GM12878 (cell line): ENCODE results near the gene CDC42EP3. TPM values are rescaled to one million over a fixed set of nuclear protein-coding genes. Genes with fewer than 3 reads are reported as not detected.
A peak's percentile ranks its signal among the peaks of the same experiment; 100 is the strongest.

Source experiments
- ATAC-seq: fragments of 200-7000 bp; cut with Tn5 transposase; 3 replicates; pipeline ENCODE4 v1.9.1; 2020; ENCODE audit warnings: mild to moderate bottlenecking, moderate library complexity
- BruUV-seq: library from RNA; stranded (reverse); fragments of 400-500 nt; replicated peaks from 2 replicates; lab custom pipeline; 2021; lab: Mats Ljungman, UMichigan
- CTCF ChIA-PET: fragments of 300-600 bp; sonication (Branson Sonifier 250); formaldehyde crosslinking; extraction: SDS; loops from one replicate; lab custom pipeline; 2021; ENCODE audit warnings: inconsistent platforms; lab: Yijun Ruan, JAX
- POLR2A ChIA-PET: fragments of 350-600 bp; formaldehyde crosslinking; extraction: SDS; loops from one replicate; lab custom pipeline; 2021; ENCODE audit warnings: inconsistent platforms; lab: Charles Lee
- RAD21 ChIA-PET: fragments of 300-600 bp; sonication (Branson Sonifier 250); formaldehyde crosslinking; loops from one replicate; lab custom pipeline; 2023; ENCODE audit warnings: antibody characterized with exemption; ENCODE audit not compliant: unreplicated experiment; lab: Charles Lee
- SMC1A ChIA-PET: fragments of 300-600 bp; sonication (Branson Sonifier 250); formaldehyde crosslinking; loops from one replicate; lab custom pipeline; 2023; ENCODE audit not compliant: unreplicated experiment, uncharacterized antibody; lab: Charles Lee
- DNase-seq: peaks from one replicate; pipeline ENCODE4 v3.0.0-alpha.2; 2011; ENCODE audit warnings: low read depth, low spot score
- FAIRE-seq: peaks from 3 replicates; lab custom pipeline; 2011; peaks lifted over from hg19 to GRCh38; lab: Jason Lieb, UNC
- H2AFZ ChIP-seq: 2 replicates; pipeline ENCODE4 v1.6.0; 2011; ENCODE audit warnings: low read depth, low read length, control low read depth; ENCODE audit not compliant: control insufficient read depth
- H3K27ac ChIP-seq: 2 replicates; pipeline ENCODE4 v1.5.1; 2011; ENCODE audit warnings: control low read depth; ENCODE audit not compliant: control insufficient read depth, insufficient read depth
- H3K27me3 ChIP-seq, 2 experiments: replicated peaks in 1 of 2; 2 replicates each; pipeline versions ENCODE4 v1.6.0 to v1.6.1; 2011; ENCODE audit warnings: low read length in 1 of 2; ENCODE audit not compliant: control insufficient read depth in 2 of 2, insufficient read depth in 2 of 2
- H3K36me3 ChIP-seq, 2 experiments: 2 replicates each; pipeline ENCODE4 v1.5.1; 2011; ENCODE audit warnings: low read length in 1 of 2; ENCODE audit not compliant: control insufficient read depth in 2 of 2, insufficient read depth in 2 of 2
- H3K4me1 ChIP-seq: 2 replicates; pipeline ENCODE4 v1.6.1; 2011; ENCODE audit warnings: mild to moderate bottlenecking, low read length, moderate library complexity, mixed read lengths; ENCODE audit not compliant: control insufficient read depth, insufficient read depth
- H3K4me2 ChIP-seq: 2 replicates; pipeline ENCODE4 v1.6.0; 2011; ENCODE audit warnings: control low read depth; ENCODE audit not compliant: control insufficient read depth, insufficient read depth
- H3K4me3 ChIP-seq: fragments of 200-600 bp; sonication (generic); 2 replicates; pipeline ENCODE4 v1.5.1; 2016
- H3K79me2 ChIP-seq: 2 replicates; pipeline ENCODE4 v1.6.0; 2011; ENCODE audit warnings: low read length; ENCODE audit not compliant: control insufficient read depth, insufficient read depth
- H3K9ac ChIP-seq: 2 replicates; pipeline ENCODE4 v1.8.0; 2011; ENCODE audit warnings: low read length, control low read depth, mixed read lengths; ENCODE audit not compliant: control insufficient read depth, insufficient read depth
- H3K9me3 ChIP-seq: replicated peaks from 3 replicates; pipeline ENCODE4 v1.5.1; 2011; ENCODE audit warnings: mild to moderate bottlenecking, low read length; ENCODE audit not compliant: control insufficient read depth, insufficient read depth
- H4K20me1 ChIP-seq: 2 replicates; pipeline ENCODE4 v1.6.0; 2011; ENCODE audit not compliant: control insufficient read depth, insufficient read depth
- BACH1 ChIP-seq: fragments of 450-650 bp; IDR thresholded peaks from 2 replicates; pipeline ENCODE4 v1.6.1; 2017; ENCODE audit warnings: mild to moderate bottlenecking, borderline replicate concordance
- BCL11A ChIP-seq: IDR thresholded peaks from 2 replicates; pipeline ENCODE4 v1.6.1; 2011; ENCODE audit warnings: low read depth, low read length
- BHLHE40 ChIP-seq, 2 experiments: fragments of 450-650 bp in 1 of 2; IDR thresholded peaks; 2 replicates each; pipeline ENCODE4 v1.6.1; 2011 to 2017; ENCODE audit warnings: low read depth in 2 of 2, borderline replicate concordance in 1 of 2, improper control_type of control experiment in 1 of 2, low read length in 1 of 2, mild to moderate bottlenecking in 1 of 2
- BMI1 ChIP-seq: fragments of 450-650 bp; IDR thresholded peaks from 2 replicates; pipeline ENCODE4 v1.6.1; 2016; ENCODE audit warnings: mild to moderate bottlenecking, moderate library complexity, borderline replicate concordance
- CHD2 ChIP-seq: IDR thresholded peaks from 2 replicates; pipeline ENCODE4 v1.6.1; 2011; ENCODE audit warnings: low read depth, low read length, improper control_type of control experiment, borderline replicate concordance
- CHD4 ChIP-seq: fragments of 200-600 bp; sonication (generic); IDR thresholded peaks from 2 replicates; pipeline ENCODE4 v1.6.1; 2016; ENCODE audit warnings: mild to moderate bottlenecking
- CREB1 ChIP-seq: IDR thresholded peaks from 2 replicates; pipeline ENCODE4 v1.6.1; 2012; ENCODE audit warnings: low read depth, mild to moderate bottlenecking, inconsistent platforms
- EED ChIP-seq: sonication (generic); IDR thresholded peaks from 2 replicates; pipeline ENCODE4 v1.6.1; 2016; ENCODE audit warnings: antibody characterized with exemption, low read depth
- FOXM1 ChIP-seq: IDR thresholded peaks from 2 replicates; pipeline ENCODE4 v1.6.1; 2012; ENCODE audit warnings: low read depth, mild to moderate bottlenecking, inconsistent platforms, low read length, moderate library complexity
- MEF2B ChIP-seq: fragments of 450-650 bp; IDR thresholded peaks from 2 replicates; pipeline ENCODE4 v1.6.1; 2018; ENCODE audit warnings: mild to moderate bottlenecking, moderate library complexity; ENCODE audit not compliant: partially characterized antibody, poor library complexity, severe bottlenecking
- RFX5 ChIP-seq: IDR thresholded peaks from 2 replicates; pipeline ENCODE4 v1.6.1; 2011; ENCODE audit warnings: low read depth, low read length, improper control_type of control experiment
- SIN3A ChIP-seq: IDR thresholded peaks from 2 replicates; pipeline ENCODE4 v1.6.1; 2012; ENCODE audit warnings: low read depth, low read length, improper control_type of control experiment
- SPI1 ChIP-seq: IDR thresholded peaks from 2 replicates; pipeline ENCODE4 v1.6.1; 2011; ENCODE audit warnings: low read depth, mild to moderate bottlenecking, low read length, moderate library complexity, borderline replicate concordance; ENCODE audit not compliant: insufficient read depth
- STAT1 ChIP-seq: fragments of 450-650 bp; conservative IDR thresholded peaks from 2 replicates; pipeline ENCODE4 v1.6.1; 2014; ENCODE audit warnings: antibody characterized with exemption, mild to moderate bottlenecking
- TCF12 ChIP-seq: IDR thresholded peaks from 2 replicates; pipeline ENCODE4 v1.6.1; 2011; ENCODE audit warnings: low read depth, mild to moderate bottlenecking, low read length
- WGBS: methylation state at CpG from one replicate; pipeline ENCODE4 v1.1.6; 2016; ENCODE audit warnings: low lambda C conversion rate; ENCODE audit not compliant: insufficient replicate concordance, insufficient coverage; ENCODE audit errors: missing lambda C conversion rate; 5-methylcytosine and 5-hydroxymethylcytosine counted together
- in situ Hi-C: fragments of 300-500 bp; cut with MboI; formaldehyde crosslinking; loops from 9 replicates; pipeline ENCODE4 v1.14.3; 2018; ENCODE audit warnings: mixed read lengths
- intact Hi-C: fragments of 100-400 bp; cut with micrococcal nuclease; formaldehyde crosslinking; loops from one replicate; pipeline ENCODE4 v1.14.2; 2022; ENCODE audit not compliant: unreplicated experiment
- polyA plus RNA-seq, 11 experiments: library from polyadenylated mRNA; depleted of rRNA in 4 of 11; unstranded in 6 of 11; stranded (reverse) in 5 of 11; fragments of >200 nt; fragmentation: Nextera tagmentation in 4 of 11; fragmentation: Illumina TruSeq in 1 of 11; extraction: Ambion mirVana in 4 of 11; extraction: Trizol in 1 of 11; gene quantifications; 1 replicate in 1 of 11; 2 replicates in 10 of 11; pipeline versions ENCODE4 v1.2.1 to v1.2.3, GENCODE V29; 2011 to 2016; ENCODE audit warnings: inconsistent platforms in 2 of 11, missing spikeins in 2 of 11, low read depth in 1 of 11
- total RNA-seq, 4 experiments: library from RNA; depleted of rRNA in 3 of 4; stranded (reverse); fragments of >200 nt in 3 of 4; fragmentation: Illumina TruSeq in 1 of 4; extraction: Trizol in 1 of 4; gene quantifications; 2 replicates each; pipeline versions ENCODE4 v1.2.1 to v1.2.3, GENCODE V29; 2013 to 2021
- TF ChIP-seq, protein P1 (sequence below): IDR thresholded peaks from 2 replicates; pipeline ENCODE4 v1.6.1; 2011; ENCODE audit warnings: low read depth, mild to moderate bottlenecking, low read length, moderate library complexity, borderline replicate concordance; ENCODE audit errors: extremely low read depth
- TF ChIP-seq, protein P2 (sequence below): IDR thresholded peaks from 2 replicates; pipeline ENCODE4 v1.6.1; 2011; ENCODE audit warnings: borderline replicate concordance, low read depth, mild to moderate bottlenecking, moderate library complexity, low read length; ENCODE audit not compliant: insufficient read depth, poor library complexity, severe bottlenecking
- TF ChIP-seq, protein P3 (sequence below): fragments of 450-650 bp; IDR thresholded peaks from 2 replicates; pipeline ENCODE4 v1.6.1; 2018; ENCODE audit warnings: mild to moderate bottlenecking, low read depth, moderate library complexity; ENCODE audit not compliant: partially characterized antibody

CDC42EP3 gene
- total and polyA plus RNA-seq, 10 of the 15 experiments (the other 5 are each of a cell fraction or from before 2014, with no cell fraction given), result 11.8 to 86.9 (median 52.9) TPM

DNA sequence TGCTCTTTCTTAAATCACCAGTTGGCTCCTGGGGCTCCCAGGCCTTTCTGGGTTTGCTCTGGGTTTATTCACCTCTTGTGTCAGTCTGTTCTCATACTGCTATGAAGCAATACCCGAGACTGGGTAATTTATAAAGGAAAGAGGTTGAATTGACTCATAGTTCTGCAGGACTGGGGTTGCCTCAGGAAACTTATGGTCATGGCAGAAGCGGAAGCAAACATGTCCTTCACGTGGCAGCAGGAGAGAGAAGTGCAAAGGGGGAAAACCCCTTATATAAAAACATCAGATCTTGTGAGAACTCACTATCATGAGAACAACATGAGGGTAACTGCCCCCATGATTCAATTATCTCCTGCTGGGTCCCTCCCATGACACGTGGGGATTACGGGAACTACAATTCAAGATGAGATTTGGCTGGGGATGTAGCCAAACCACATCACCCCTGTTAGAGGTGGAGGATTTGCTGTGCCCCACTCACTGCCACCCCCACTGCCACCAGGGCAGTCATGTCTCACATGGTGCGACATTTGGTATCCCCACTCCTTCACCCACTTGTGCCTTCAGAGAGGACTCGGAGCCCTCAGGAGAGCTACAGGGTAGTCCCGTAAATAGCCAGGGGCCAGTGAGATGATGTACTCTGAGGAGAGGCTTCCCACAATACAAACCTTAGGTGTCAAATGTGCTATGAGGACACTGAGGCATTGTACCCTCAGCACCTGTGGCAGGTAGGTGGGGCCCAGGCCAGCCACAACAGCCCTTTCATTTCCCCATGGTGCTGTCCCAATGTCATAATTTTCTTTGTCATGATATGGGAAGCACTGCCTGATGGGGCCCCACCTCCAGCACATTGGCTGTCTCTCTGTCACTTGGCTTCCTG, 35.7 kb downstream of the CDC42EP3 start:
- ChIA-PET RAD21 (interaction anchor here (0.7 to 5.6 kb wide), 10 partner anchors 10 to 216 kb away, joined by 3 to 40 read pairs (median 4); partner anchors contain the start of gene CDC42EP3), SMC1A (interaction anchor here (0.6 to 7.5 kb wide), 10 partner anchors 13 to 239 kb away, joined by 3 to 118 read pairs (median 6); no protein-coding TSS in a partner anchor), POLR2A (interaction anchor here (0.6 to 6.2 kb wide), 5 partner anchors 12 to 52 kb away, joined by 3 to 62 read pairs (median 4); no protein-coding TSS in a partner anchor), CTCF (interaction anchor here (1.0 to 3.0 kb wide), 5 partner anchors 18 to 242 kb away, joined by 3 to 14 read pairs (median 7); no protein-coding TSS in a partner anchor)
- Histone ChIP-seq H2AFZ (peak overlapping the region; percentile 47), H3K4me3 (no peak overlapping the region), H3K36me3 (peaks cover 0 to 7% of the 10 kb centered on the region in 2 experiments; a peak in 2 of 4 replicates), H4K20me1 (no peaks in the 10 kb centered on the region), H3K27me3 (no peaks in the 10 kb centered on the region), H3K9me3 (no peaks in the 10 kb centered on the region; the same call in 2 of the 3 replicates), H3K9ac (peak overlapping the region; percentile 71), H3K4me2 (peak overlapping the region; percentile 52), H3K4me1 (peaks cover 26% of the 10 kb centered on the region), H3K79me2 (peaks cover 32% of the 10 kb centered on the region), H3K27ac (peak overlapping the region; percentile 91)
- ATAC-seq (peak; percentile 80), DNase-seq (peak; percentile 92), FAIRE-seq (no peak)
- intact Hi-C loops, result loop anchor here (1.0 to 5.0 kb wide), 5 partner anchors 11 to 223 kb away; no protein-coding TSS in a partner anchor
- in situ Hi-C loops, result no loop called here
- BruUV-seq, result no TSS peak
- WGBS, result 2% methylated on average over 8 of the region's 8 CpGs
- no peak for TF ChIP-seq STAT1
- peak; percentile 58 for TF ChIP-seq BCL11A
- TF ChIP-seq, protein P1, sequence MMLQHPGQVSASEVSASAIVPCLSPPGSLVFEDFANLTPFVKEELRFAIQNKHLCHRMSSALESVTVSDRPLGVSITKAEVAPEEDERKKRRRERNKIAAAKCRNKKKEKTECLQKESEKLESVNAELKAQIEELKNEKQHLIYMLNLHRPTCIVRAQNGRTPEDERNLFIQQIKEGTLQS, result 0 out of 2 replicates have a peak, but pooled peaks have one; percentile 30
- peak; percentile 91 for TF ChIP-seq FOXM1
- TF ChIP-seq RFX5, result no peak
- TF ChIP-seq, protein P2, sequence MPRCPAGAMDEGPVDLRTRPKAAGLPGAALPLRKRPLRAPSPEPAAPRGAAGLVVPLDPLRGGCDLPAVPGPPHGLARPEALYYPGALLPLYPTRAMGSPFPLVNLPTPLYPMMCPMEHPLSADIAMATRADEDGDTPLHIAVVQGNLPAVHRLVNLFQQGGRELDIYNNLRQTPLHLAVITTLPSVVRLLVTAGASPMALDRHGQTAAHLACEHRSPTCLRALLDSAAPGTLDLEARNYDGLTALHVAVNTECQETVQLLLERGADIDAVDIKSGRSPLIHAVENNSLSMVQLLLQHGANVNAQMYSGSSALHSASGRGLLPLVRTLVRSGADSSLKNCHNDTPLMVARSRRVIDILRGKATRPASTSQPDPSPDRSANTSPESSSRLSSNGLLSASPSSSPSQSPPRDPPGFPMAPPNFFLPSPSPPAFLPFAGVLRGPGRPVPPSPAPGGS, result peak; percentile 99
- TF ChIP-seq, protein P3, sequence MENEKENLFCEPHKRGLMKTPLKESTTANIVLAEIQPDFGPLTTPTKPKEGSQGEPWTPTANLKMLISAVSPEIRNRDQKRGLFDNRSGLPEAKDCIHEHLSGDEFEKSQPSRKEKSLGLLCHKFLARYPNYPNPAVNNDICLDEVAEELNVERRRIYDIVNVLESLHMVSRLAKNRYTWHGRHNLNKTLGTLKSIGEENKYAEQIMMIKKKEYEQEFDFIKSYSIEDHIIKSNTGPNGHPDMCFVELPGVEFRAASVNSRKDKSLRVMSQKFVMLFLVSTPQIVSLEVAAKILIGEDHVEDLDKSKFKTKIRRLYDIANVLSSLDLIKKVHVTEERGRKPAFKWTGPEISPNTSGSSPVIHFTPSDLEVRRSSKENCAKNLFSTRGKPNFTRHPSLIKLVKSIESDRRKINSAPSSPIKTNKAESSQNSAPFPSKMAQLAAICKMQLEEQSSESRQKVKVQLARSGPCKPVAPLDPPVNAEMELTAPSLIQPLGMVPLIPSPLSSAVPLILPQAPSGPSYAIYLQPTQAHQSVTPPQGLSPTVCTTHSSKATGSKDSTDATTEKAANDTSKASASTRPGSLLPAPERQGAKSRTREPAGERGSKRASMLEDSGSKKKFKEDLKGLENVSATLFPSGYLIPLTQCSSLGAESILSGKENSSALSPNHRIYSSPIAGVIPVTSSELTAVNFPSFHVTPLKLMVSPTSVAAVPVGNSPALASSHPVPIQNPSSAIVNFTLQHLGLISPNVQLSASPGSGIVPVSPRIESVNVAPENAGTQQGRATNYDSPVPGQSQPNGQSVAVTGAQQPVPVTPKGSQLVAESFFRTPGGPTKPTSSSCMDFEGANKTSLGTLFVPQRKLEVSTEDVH, result no peak
- no peak; the same call in 1 of the 2 replicates for TF ChIP-seq BACH1
- TF ChIP-seq BHLHE40 (IDR thresholded peaks at IDR 0.05; ENCODE audit: borderline replicate concordance in 1 of 2, low read depth in 2 of 2, low read length in 1 of 2), result peak; percentile 92 to 93
- peak; percentile 90 for TF ChIP-seq MEF2B
- peak; percentile 84 for TF ChIP-seq CREB1
- peak; percentile 64 for TF ChIP-seq TCF12
- TF ChIP-seq SPI1, result peak; percentile 53
- peak; percentile 60; the same call in 1 of the 2 replicates for TF ChIP-seq CHD2
- TF ChIP-seq SIN3A, result no peak
- TF ChIP-seq BMI1, result no peak
- TF ChIP-seq EED, result peak; percentile 89
- no peak for TF ChIP-seq CHD4
